ENCODE measurements around the gene VPS13D.

Gene VPS13D

DNA sequence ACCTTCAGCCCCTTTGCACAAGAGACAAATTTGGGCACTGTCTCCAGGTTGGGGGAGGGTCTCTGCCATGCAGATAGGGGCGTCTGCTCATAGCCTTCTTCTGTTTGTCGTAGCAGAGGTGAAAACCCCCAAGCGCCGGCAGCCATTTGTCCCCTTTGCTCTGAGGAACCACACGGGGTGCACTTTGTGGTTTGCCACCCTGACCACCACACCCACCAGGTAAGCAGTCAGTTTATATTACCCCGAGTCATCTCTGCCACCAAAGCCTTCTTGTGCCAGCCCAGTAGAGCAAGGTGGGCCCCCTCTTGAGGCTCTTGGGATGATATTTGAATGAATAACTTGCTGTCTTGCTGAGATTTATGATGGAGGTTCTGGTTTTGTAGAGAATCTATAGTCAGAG is 111.8 kb downstream of the VPS13D start:
- in situ Hi-C loops (cut with HindIII; ENCODE audit: low pct_unique_long_range_greater_than_20kb, low sequenced_read_pairs): no loop called here
- no peak for DNase-seq (ENCODE audit: low read depth in 1 of 2, low spot score in 1 of 2)
- TF ChIP-seq JUND (IDR thresholded peaks at IDR 0.05; ENCODE audit: low read depth): no peak

DNA sequence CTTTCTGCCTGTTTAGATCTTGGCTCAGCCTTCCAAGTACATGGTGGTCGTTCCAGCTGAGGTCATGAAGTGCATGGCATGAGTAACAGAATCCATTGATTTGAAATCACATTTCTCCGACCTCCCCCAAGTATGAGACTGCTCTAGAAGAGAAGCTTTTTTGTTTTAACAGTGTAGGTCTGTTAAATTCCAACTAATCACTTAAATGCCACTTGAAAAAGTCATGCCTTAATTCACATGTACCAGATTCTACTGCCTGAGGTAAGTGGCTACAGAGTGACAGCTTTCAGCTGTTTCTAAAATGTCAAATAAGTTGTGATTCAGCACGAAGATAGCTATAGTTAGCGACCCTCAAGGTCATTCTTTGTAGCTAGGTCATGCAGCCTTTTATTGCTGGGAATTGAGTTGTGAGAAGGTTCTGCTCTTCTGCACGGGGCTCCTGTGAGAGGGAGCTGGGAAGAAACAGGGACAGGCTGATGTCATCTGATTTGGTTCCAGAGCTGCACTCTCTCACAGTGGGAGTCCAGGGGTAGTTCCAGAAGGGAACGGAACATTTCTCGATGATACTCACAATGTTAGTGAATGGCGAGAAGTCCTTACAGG is 112.7 kb downstream of the VPS13D start:
- no peak for TF ChIP-seq JUND (IDR thresholded peaks at IDR 0.05; ENCODE audit: low read depth)
- in situ Hi-C loops (cut with HindIII; ENCODE audit: low pct_unique_long_range_greater_than_20kb, low sequenced_read_pairs): no loop called here
- no peak for DNase-seq (ENCODE audit: low read depth in 1 of 2, low spot score in 1 of 2)

- DNase-seq (ENCODE audit: low read depth in 1 of 2, low spot score in 1 of 2): no peak
- no peak for TF ChIP-seq JUND (IDR thresholded peaks at IDR 0.05; ENCODE audit: low read depth)
- in situ Hi-C loops (cut with HindIII; ENCODE audit: low pct_unique_long_range_greater_than_20kb, low sequenced_read_pairs): no loop called here
These were observed 114.1 kb downstream of the VPS13D start for GRCh38 chr1:12343823-12344487.

DNA sequence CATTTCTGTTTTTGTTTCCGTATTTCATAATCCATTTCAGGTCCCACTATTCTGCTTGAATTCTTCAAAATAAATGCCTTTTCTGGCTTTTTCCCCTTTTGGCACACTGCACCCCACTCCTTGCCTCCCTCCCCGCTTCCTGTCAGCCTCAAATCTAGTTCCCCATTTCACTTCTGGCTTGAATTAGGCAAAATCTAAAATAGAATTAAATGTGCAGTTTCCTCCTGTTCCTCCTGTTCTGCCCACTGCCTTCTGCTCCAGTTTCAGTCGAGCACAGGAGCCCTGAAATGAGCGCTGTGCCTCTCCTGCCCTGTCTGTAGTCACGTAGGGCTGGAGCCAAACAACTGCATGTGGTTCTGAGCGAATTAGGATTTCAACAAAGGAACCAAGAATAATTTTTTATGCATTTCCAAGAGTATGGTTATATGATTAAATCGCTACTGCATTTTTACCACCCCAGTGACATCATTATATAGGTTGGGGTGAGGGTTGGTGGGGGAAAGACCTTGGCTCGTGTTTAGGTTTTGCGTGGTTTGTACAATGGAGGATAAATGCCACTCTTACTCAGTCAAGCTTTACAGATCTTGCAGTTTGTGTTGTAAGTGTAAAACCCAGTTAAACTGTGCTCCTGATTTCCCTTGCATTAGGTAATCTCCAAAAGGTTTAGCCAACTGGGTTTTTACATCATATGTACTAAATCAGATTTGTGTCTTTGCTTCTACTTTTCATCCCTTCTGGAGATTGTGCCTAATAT is 114.9 kb downstream of the VPS13D start:
- DNase-seq (ENCODE audit: low read depth in 1 of 2, low spot score in 1 of 2): no peak
- in situ Hi-C loops (cut with HindIII; ENCODE audit: low pct_unique_long_range_greater_than_20kb, low sequenced_read_pairs): no loop called here
- no peak for TF ChIP-seq JUND (IDR thresholded peaks at IDR 0.05; ENCODE audit: low read depth)

DNA sequence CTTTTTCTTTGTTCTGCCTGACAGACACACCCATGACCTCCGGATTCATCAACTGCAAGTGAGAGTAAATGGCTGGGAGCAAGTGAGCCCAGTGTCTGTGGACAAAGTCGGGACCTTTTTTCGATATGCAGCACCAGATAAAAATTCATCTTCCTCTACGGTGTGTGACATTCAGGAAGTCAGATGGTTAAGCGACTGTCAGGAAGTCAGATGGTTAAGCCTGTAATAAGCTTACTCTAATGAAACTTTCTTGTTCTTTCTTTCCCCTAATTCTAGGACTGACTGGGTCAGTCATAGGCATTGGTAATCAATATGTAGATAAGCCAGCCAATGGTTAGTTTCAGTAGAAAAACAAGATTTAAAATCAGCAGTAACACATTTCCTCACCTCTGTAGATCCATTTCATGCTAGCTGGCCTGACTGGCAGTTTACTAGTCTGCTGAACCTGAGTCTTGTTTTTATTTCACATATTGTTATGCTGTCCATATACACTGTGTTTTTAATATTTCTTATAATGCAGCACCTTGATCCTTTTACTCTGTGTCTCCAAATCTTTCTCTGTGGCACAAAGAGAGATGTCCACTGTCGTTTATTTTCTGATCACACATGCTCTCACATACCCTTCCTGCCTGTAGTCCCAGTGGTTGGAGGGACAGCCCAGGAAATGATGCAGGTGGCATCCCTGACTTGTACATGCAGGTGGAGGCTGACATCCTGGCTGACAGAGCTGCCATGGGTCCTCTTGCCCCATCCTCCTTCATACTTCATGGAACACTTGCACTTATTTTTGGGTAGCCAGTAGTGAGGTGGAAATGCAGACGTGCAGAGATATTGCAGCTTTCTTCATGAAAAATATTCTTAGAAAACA is 115.8 kb downstream of the VPS13D start:
- no peak for TF ChIP-seq JUND (IDR thresholded peaks at IDR 0.05; ENCODE audit: low read depth)
- in situ Hi-C loops (cut with HindIII; ENCODE audit: low pct_unique_long_range_greater_than_20kb, low sequenced_read_pairs): no loop called here
- DNase-seq (ENCODE audit: low read depth in 1 of 2, low spot score in 1 of 2): no peak

DNA sequence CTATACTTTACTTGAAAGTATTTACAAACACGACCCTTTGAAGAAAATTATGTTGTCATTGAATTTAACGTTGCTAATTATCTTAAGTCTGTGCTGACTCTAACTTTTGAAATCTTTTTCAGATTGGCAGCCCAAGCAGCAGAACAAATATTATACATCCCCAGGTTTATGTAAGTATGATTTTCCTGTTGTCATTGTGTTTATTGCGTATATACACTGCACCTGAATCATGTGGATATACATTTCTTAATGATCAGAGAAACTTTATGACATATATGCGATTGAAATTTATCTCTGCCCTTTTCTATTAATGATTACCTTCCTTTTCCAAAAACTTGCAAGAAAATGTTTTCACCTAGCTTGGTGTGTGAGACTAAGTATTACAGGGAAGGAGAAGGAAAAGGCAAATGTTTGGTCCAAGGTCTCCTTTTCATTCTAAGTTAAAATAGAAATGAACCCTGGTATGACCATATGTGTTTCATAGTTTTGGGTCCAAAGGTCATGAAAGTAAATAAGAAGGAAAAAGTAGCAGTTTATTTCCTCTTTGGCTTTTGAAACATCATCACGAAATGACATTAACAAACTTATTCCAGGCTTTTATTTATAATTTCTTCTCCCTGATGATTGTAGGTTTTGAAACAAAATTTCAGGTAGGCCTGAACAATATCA is 116.8 kb downstream of the VPS13D start:
- no peak for DNase-seq (ENCODE audit: low read depth in 1 of 2, low spot score in 1 of 2)
- no peak for TF ChIP-seq JUND (IDR thresholded peaks at IDR 0.05; ENCODE audit: low read depth)
- in situ Hi-C loops (cut with HindIII; ENCODE audit: low pct_unique_long_range_greater_than_20kb, low sequenced_read_pairs): no loop called here

DNA sequence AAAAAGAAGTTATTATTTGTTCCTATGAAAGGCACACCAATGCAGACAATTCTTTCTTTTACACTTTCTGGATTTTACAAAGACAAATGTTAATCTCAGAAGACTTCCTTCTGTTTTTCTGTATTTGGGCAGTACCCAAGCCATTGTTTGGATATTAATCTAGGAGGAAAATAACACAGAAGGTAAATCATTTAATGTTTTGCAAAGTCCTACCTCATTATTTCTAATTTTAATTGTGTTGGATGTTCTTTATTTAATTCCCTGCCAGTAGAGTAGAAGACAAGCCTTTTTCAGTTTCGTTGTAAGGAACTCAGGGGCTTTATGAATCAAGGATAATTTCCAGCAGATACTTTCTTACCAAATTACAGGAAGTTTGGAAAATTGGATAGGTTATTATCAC is 118.3 kb downstream of the VPS13D start:
- no peak for DNase-seq (ENCODE audit: low read depth in 1 of 2, low spot score in 1 of 2)
- no peak for TF ChIP-seq JUND (IDR thresholded peaks at IDR 0.05; ENCODE audit: low read depth)
- in situ Hi-C loops (cut with HindIII; ENCODE audit: low pct_unique_long_range_greater_than_20kb, low sequenced_read_pairs): no loop called here

DNA sequence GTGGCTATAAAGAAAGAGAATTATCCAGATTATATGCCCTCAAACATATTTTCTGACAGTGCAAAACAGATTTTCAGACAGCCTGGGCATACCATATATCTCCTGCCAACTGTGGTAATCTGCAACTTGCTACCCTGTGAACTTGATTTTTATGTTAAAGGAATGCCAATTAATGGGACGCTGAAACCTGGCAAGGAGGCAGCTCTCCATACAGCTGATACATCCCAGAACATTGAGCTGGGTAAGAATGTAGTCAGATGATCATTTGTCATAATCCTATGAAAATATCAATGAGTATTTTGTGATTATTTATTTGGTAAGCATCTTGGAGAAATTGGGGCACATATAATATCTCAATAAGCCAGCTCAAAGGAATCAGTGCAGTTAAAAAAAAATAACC is 124.2 kb downstream of the VPS13D start:
- DNase-seq (ENCODE audit: low read depth in 1 of 2, low spot score in 1 of 2): no peak
- in situ Hi-C loops (cut with HindIII; ENCODE audit: low pct_unique_long_range_greater_than_20kb, low sequenced_read_pairs): no loop called here
- no peak for TF ChIP-seq JUND (IDR thresholded peaks at IDR 0.05; ENCODE audit: low read depth)

DNA sequence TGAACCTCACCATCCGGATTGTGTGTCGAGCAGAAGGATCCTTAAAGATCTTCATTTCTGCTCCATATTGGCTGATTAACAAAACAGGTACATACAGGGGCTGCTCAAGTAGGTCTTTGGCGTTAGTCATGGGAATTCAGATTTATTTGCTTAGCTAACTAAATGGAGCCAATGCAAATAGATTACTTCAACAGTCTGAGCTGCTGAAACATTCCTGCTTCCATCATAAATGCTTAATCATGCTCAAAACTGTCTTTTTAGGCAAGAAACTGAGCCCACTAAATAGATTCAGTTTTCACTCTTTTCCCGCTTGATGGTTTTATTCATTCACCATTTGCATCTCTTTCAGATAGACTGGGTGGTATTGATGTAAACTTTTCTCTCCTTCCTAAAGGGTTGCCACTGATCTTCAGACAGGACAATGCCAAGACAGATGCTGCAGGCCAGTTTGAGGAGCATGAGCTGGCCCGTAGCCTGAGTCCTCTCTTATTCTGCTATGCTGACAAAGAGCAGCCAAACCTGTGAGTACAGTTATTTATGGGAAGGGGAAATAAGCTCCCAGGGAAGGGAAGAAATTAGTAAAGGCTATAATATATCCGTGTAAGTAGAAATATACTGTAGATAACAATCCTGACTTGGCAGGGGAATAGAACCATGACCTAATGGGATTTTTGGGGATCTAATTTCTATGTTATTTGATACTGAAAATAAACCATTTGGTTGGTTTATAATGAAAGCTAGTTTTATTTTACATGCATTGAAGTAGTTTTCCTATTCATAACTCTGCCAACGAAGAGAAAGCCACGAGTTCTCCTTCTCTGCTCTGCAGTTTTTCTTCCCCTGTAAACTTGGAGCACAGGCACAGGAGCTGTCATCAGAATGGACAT is 126.4 kb downstream of the VPS13D start:
- in situ Hi-C loops (cut with HindIII; ENCODE audit: low pct_unique_long_range_greater_than_20kb, low sequenced_read_pairs): no loop called here
- peak in 1 of 2 experiments; percentile 71 for DNase-seq (ENCODE audit: low read depth in 1 of 2, low spot score in 1 of 2)

DNA sequence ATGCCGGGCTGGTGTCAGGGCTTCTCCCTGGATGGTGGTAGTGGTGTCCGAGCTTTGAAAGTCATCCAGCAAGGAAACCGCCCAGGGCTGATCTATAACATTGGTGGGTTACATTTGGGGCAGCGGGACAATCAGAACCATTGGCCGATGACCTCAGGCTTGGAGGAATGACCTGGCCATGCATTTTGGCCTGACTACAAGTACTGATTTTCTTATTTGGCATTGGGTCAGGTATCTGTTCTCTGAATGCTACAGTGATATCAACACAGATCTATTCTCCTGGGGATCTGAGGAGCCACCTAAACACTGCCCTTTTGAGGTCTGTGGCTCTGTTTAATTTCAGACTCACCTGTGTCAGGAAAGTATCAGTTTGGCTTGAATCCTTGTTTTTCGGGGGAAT is 128.7 kb downstream of the VPS13D start:
- DNase-seq (ENCODE audit: low read depth in 1 of 2, low spot score in 1 of 2): no peak
- TF ChIP-seq JUND (IDR thresholded peaks at IDR 0.05; ENCODE audit: low read depth): no peak
- in situ Hi-C loops (cut with HindIII; ENCODE audit: low pct_unique_long_range_greater_than_20kb, low sequenced_read_pairs): no loop called here

More for the DNA sequence above, 126.4 kb downstream of the VPS13D start:
- TF ChIP-seq JUND (IDR thresholded peaks at IDR 0.05; ENCODE audit: low read depth): no peak

Measured in T47D (cell line).